GM12878 (cell line): ENCODE measurements around the gene TNNT2. TPM values are rescaled to one million over a fixed set of nuclear protein-coding genes. Genes with fewer than 3 reads are reported as not detected.

Experiments used
- BRCA1 ChIP-seq: IDR thresholded peaks from 2 replicates; pipeline ENCODE4 v1.6.1; 2011; ENCODE audit warnings: low read depth, low read length, improper control_type of control experiment
- CEBPZ ChIP-seq: fragments of 150-350 bp; IDR thresholded peaks from 2 replicates; pipeline ENCODE4 v1.6.1; 2016; ENCODE audit warnings: low read depth, low read length
- FOXM1 ChIP-seq: IDR thresholded peaks from 2 replicates; pipeline ENCODE4 v1.6.1; 2012; ENCODE audit warnings: low read depth, mild to moderate bottlenecking, inconsistent platforms, low read length, moderate library complexity
- MAX ChIP-seq: IDR thresholded peaks from 2 replicates; pipeline ENCODE4 v1.6.1; 2012; ENCODE audit warnings: low read depth, low read length, improper control_type of control experiment
- MYB ChIP-seq: fragments of 150-350 bp; IDR thresholded peaks from 2 replicates; pipeline ENCODE4 v1.6.1; 2014; ENCODE audit warnings: mild to moderate bottlenecking, low read depth, low read length, borderline replicate concordance
- PML ChIP-seq: IDR thresholded peaks from 2 replicates; pipeline ENCODE4 v1.6.1; 2012; ENCODE audit warnings: low read length, inconsistent platforms
- SIN3A ChIP-seq: IDR thresholded peaks from 2 replicates; pipeline ENCODE4 v1.6.1; 2012; ENCODE audit warnings: low read depth, low read length, improper control_type of control experiment
- SMARCA5 ChIP-seq: fragments of 450-650 bp; IDR thresholded peaks from 2 replicates; pipeline ENCODE4 v1.6.1; 2017; ENCODE audit warnings: mild to moderate bottlenecking
- SPI1 ChIP-seq: IDR thresholded peaks from 2 replicates; pipeline ENCODE4 v1.6.1; 2011; ENCODE audit warnings: low read depth, mild to moderate bottlenecking, low read length, moderate library complexity, borderline replicate concordance; ENCODE audit not compliant: insufficient read depth
- USF1 ChIP-seq: IDR thresholded peaks from 2 replicates; pipeline ENCODE4 v1.6.1; 2011; ENCODE audit warnings: borderline replicate concordance, low read depth, mild to moderate bottlenecking, moderate library complexity, mixed read lengths, low read length; ENCODE audit not compliant: insufficient read depth; ENCODE audit errors: extremely low read length
- USF2 ChIP-seq: IDR thresholded peaks from 2 replicates; pipeline ENCODE4 v1.6.1; 2011; ENCODE audit warnings: low read depth, low read length, improper control_type of control experiment, borderline replicate concordance
- ZNF217 ChIP-seq: fragments of 450-650 bp; IDR thresholded peaks from 2 replicates; pipeline ENCODE4 v1.6.1; 2017; ENCODE audit warnings: antibody characterized with exemption, mild to moderate bottlenecking
- polyA plus RNA-seq, 11 experiments: library from polyadenylated mRNA; depleted of rRNA in 4 of 11; unstranded in 6 of 11; stranded (reverse) in 5 of 11; fragments of >200 nt; fragmentation: Nextera tagmentation in 4 of 11; fragmentation: Illumina TruSeq in 1 of 11; extraction: Ambion mirVana in 4 of 11; extraction: Trizol in 1 of 11; gene quantifications; 1 replicate in 1 of 11; 2 replicates in 10 of 11; pipeline versions ENCODE4 v1.2.1 to v1.2.3, GENCODE V29; 2011 to 2016; ENCODE audit warnings: inconsistent platforms in 2 of 11, missing spikeins in 2 of 11, low read depth in 1 of 11
- total RNA-seq, 4 experiments: library from RNA; depleted of rRNA in 3 of 4; stranded (reverse); fragments of >200 nt in 3 of 4; fragmentation: Illumina TruSeq in 1 of 4; extraction: Trizol in 1 of 4; gene quantifications; 2 replicates each; pipeline versions ENCODE4 v1.2.1 to v1.2.3, GENCODE V29; 2013 to 2021
- TF ChIP-seq, protein P1 (sequence below), 3 experiments: IDR thresholded peaks in 2 of 3; conservative IDR thresholded peaks in 1 of 3; 2 replicates each; pipeline ENCODE4 v1.5.1; 2011; ENCODE audit warnings: low read depth in 3 of 3, low read length in 3 of 3, mild to moderate bottlenecking in 3 of 3, control low read depth in 2 of 3, moderate library complexity in 2 of 3, inconsistent platforms in 1 of 3, mixed read lengths in 1 of 3; ENCODE audit not compliant: control insufficient read depth in 2 of 3, insufficient read depth in 1 of 3; ENCODE audit errors: extremely low read depth in 1 of 3

Gene TNNT2
- total and polyA plus RNA-seq, 10 of the 15 experiments (the other 5 are each of a cell fraction or from before 2014, with no cell fraction given) = 2.2 TPM; not detected in 9

- no peak for TF ChIP-seq USF1
- no peak for TF ChIP-seq PML
- no peak for TF ChIP-seq CEBPZ
- no peak for TF ChIP-seq USF2
- no peak for TF ChIP-seq MAX
- TF ChIP-seq SMARCA5 = no peak
- TF ChIP-seq SIN3A = no peak
- TF ChIP-seq, protein P1, sequence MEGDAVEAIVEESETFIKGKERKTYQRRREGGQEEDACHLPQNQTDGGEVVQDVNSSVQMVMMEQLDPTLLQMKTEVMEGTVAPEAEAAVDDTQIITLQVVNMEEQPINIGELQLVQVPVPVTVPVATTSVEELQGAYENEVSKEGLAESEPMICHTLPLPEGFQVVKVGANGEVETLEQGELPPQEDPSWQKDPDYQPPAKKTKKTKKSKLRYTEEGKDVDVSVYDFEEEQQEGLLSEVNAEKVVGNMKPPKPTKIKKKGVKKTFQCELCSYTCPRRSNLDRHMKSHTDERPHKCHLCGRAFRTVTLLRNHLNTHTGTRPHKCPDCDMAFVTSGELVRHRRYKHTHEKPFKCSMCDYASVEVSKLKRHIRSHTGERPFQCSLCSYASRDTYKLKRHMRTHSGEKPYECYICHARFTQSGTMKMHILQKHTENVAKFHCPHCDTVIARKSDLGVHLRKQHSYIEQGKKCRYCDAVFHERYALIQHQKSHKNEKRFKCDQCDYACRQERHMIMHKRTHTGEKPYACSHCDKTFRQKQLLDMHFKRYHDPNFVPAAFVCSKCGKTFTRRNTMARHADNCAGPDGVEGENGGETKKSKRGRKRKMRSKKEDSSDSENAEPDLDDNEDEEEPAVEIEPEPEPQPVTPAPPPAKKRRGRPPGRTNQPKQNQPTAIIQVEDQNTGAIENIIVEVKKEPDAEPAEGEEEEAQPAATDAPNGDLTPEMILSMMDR (IDR thresholded peaks at IDR 0.05 in 2 of 3, conservative IDR thresholded peaks at IDR 0.05 in 1 of 3; ENCODE audit: control insufficient read depth in 2 of 3, extremely low read depth in 1 of 3, insufficient read depth in 1 of 3, low read depth in 3 of 3, low read length in 3 of 3) = no peak
- TF ChIP-seq MYB = no peak
- no peak for TF ChIP-seq SPI1
- TF ChIP-seq ZNF217 = no peak
- no peak for TF ChIP-seq FOXM1
- no peak for TF ChIP-seq BRCA1
Observed at GRCh38 chr1:201419256-201419655, 41.8 kb upstream of the TNNT2 start (continued).
